Activated CD4-positive, alpha-beta T cell treated with anti-CD3 and anti-CD28 coated beads for 1 hour (primary cell): ENCODE measurements around the gene GSN.
"Not testable (repeated sequence)": the region's sequence is repeated elsewhere in the genome, so short reads cannot be mapped to it uniquely, and the experiment has no call there.

Experiments
- DNase-seq: peaks from one replicate; pipeline ENCODE4 v3.0.0-alpha.2; 2020

Gene GSN

DNA sequence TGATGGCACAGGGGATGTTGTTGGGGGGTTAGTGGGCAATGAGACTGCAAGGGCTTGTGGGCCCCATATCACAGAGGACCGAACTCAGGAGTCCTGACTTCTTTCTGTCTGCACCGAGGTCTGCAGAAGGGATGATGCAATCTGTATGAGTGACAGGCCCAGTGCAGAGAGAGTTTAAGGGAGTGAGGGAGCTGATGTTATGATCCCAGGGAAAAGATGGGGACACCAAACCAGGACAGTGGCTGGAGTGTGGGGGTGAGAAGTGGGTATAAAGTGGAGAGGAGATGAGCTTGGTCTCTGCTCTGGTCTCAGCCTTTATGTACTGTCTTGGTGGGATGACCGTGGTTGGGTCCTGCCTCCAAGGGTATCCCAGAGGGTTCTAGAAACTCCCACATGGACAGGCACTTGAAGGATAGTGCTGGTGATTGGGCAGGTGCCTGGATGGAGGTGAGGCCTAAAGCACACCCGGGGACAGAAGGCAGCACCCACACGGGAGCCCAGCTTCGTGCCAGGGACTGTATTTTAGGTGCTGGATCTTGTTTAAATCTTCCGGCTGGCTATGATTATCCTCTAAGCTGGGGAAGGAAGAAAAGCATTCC is 21.9 kb downstream of the GSN start:
- DNase-seq = no peak

DNA sequence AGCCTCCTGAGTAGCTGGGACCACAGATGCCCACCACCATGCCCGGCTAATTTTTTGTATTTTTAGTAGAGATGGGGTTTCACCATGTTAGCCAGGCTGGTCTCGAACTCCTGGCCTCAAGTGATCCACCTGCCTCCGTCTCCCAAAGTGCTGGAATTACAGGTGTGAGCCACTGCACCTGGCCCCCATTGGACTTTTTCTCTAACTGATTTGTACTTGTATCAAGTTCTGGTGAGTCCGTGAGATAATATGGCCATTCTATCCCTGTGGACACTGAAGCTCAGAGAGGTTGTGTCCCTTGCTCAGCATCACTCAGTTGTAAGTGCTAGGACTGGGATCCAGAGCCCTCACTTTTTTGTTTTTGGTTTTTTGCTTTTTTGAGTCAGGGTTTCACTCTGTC is 23.6 kb downstream of the GSN start:
- DNase-seq = not testable (repeated sequence)

DNA sequence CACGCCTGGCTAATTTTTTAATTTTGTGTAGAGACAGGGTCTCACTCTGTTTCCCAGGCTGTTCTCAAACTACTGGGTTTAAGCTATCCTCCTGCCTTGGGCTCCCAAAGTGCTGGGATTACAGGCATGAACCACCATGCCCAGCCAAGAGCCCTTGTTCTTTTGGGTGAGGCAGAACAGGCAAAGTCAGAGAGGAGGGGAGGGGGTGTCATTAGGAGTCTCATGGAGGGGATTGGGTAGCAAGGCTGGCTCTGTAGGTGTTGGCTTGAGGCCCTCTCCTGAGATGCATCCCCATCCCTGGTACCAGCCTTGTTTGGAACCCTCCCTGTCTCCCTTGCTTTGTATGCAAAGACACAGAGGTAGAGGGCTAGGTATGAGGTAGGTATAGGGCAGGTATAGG is 24.1 kb downstream of the GSN start:
- DNase-seq = no peak

DNA sequence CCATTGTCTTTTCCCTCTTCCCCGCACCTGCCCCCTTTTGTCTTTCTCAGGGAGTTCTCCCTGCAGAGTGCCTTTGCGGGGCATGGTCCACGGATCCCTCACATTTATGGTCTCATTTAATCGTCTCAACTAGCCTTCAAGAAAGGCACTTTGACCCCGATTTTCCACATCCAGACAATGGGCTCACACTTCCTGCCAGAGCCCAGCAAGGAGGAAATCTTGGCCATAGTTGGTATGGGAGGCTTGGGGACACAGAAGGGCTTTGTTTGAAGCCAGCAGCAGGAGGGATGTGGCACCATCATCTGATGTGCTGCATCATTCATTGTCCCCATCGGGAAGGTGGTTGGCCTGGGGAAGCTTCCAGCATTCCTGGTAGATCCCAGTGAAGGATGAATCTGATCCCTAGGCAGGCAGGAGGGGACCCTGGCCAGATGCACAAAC is 24.9 kb downstream of the GSN start:
- DNase-seq = no peak

DNA sequence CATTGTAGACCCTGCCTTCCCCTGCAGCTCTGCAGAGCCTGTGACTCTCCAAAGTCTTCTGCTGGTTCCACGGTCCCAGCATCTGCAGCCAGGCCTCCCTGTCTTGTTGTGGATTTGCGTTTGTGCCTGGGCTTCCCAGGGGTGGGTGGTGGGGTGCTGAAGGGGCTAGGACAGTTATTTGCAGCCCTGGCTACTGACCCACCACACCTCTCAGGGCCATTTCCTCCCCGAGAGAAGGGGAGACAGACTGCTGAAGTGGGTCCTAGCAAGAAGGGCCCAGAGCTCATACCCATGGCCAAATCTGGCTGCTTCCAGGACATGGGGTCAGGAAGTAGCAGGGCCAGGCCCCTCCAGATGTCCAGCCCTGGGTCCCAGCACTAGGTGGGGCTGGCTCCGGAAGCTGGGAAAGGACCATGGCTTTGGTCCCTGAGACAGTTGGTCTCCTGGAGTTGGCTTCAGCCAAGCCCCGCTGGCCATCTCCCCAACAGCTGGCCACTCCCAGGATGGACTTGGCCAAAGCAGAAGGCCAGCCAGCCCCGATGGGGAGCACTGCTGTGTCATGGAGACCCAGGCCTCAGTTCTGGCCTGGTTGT is 26.3 kb downstream of the GSN start:
- DNase-seq = no peak

DNA sequence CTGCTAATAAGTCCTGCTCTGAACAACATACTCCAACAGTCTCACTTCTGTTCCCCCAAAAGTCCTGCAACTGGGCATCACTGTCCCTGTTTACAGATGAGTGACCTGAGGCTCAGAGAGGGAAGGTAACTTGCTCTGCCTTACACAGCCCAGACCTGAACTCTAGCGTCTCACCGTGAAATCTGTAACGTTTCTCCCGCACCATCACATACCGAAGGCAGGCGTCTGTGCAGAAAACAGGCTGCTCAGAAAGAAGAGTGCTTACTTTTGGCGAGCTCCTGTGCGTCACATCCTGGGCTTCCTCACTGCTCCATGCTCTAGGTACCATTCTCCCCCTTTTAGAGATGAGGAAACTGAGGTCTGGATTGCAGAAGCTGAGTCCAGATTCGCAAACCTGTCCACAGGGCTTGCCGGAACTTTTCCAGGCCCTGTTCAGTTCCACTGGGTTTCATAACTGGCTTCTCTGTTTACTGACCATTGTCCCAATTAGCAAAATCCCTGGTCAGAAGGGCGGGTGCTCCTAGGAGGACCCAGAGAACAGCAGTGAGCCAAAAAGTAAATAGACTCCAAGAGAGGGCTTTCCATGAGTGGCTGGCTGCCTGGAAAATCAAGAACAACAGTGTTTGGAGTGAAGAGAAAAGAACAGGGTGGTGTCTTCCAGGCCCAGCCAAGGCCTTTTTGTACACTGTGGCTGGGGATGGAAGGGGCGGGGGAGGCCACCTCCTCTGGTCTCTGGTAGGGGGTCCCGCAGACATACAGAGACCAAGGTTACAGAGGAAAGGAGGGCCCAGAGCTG is 27.1 kb downstream of the GSN start:
- no peak for DNase-seq

DNA sequence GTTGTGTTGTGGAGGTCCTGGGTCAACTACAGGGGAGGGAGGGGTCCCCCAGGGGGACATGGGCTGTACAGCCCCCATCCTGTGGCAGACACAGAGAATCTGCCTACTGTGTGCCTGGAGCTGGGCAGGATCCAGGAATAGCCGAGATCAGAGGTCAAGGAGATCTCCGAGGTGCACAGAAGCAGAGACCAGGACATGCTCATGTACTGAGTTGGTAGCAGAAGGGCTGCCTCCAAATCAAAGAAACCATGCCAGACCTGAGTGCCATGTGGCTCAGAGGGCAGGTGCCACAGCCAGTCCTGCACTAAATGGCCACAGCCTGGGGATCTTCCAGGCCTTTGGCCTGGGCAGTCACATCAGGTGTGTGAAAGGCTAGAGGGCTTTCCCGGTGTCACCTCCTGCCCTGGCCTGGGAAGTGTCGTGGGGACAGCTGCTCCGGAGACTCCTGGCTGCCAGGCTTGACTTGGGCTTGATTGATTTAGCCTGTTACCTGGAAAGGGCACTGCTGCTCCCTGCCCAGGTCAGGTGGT is 27.8 kb downstream of the GSN start:
- DNase-seq = no peak

DNA sequence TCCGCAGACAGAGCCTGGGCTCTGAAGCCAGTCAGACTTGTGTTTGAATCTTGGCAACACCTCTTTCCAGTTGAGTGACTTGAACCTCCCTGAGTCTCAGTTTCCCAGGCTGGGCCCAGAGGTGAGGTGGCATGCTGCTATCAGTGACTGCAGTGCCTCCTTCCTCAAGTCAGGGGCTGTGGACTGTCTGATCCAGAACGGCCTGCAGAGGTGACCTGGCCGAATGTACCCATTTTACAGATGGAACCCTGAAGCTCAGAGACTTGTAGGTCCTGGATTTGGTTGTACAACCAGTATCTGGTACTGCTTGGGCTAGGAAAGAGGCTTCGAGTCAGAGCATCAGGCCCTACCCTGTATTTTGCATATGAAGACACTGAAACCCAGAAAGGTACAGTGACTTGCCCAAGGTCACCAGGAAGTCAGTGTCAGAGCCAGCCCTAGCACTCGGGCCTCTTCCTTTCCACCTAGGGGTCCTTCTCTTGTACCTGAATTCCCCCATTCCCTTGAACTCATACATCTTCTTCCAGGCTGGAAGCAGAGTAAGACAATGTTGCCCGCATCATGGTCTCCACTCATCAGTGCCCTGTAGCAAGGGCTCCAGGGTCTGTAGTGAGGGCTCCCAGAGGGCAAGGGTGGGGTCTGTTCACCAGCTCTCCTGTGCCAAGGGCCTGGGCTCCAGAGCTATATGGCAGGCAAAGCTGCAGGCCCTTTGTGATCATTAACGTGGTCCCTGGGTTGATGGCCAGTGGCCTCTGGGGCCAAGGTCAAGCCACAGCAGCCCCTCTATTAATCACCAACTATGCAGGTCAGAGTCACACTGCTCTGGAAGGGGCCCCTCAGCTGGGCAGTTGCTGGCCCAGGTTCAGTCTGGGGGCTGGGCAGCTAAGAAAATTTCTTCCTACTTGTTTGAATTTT is 28.5 kb downstream of the GSN start:
- no peak for DNase-seq

DNA sequence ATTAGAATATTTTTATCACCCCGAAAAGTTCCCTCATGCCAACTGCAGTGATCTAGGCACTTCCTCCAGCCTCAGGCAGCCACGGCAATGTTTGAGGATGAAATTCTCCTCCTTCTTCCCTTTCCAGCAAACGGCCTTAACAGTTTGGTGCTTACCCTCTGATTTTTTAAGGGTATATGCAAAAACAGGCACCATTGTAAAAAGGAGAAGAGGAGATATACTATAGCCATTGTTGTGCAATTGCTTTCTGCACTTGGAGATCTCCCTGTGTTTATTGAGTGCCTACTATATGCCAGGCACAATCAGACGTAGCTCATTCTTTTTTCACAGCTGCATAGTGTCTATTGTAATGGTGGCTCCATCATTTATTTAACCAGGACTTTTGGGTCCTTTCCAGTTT is 29.4 kb downstream of the GSN start:
- DNase-seq = no peak

DNA sequence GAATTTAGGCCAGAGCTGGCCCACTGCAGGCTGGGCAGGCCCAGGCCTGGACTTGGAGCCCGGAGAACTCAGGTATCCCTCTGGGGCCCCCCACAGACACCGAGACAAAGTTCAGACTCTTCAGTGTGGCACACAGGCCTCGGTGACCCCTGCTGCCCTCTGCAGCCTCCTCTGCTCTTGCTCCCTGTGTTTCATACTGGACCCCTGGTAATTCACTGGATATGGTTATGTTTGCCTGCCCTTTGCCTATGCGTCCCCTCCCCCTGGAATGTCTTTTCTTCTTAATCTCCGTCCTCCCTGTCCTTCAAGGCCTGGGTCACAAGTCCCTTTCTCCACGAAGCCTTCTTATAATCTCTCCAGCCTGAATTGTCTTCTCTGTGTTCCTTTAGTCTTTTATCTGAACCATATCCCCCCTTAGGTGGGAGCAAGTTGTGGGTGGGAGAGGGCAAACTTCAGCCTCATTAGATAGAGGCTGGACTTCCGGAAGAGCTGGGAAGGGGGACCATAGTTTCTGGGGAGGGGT is 30.1 kb downstream of the GSN start:
- DNase-seq = no peak

DNA sequence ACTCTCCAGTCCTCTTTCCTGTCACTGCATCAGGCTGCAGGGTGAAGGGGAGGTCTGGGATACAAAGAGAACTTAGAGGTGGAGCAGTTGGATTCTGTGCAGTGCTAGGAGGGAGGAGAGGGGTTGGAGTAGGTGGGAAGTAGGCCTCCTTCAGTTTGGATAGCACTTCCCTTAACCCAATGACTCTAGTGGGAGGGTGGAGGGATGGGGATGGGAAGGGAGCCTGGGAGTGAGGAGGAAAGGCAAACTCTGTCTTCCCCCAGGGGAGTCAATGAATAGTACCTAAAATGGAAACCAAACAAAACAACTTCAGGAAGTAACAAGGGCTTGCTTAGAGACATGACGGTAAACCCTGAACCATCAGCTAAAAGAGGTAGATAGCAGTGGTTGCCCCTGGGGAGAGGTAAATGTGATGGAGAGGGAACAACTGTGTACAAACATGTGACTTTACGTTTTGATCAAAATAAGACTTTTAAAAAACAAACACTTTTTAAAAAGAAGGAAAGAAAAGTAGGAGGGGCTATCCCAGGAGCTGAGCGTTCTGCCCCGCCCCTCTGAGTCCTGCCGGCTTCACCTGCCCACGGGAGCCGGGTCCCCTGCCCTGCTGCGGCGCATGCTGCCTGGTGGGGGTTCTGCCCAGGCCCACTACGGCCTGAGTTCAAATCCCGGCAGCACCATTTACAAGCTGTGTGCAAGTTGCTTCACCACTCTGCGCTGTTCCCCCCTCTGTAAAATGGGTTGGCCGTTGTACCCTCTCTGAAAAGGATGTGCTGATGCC is 30.9 kb downstream of the GSN start:
- DNase-seq = no peak

DNA sequence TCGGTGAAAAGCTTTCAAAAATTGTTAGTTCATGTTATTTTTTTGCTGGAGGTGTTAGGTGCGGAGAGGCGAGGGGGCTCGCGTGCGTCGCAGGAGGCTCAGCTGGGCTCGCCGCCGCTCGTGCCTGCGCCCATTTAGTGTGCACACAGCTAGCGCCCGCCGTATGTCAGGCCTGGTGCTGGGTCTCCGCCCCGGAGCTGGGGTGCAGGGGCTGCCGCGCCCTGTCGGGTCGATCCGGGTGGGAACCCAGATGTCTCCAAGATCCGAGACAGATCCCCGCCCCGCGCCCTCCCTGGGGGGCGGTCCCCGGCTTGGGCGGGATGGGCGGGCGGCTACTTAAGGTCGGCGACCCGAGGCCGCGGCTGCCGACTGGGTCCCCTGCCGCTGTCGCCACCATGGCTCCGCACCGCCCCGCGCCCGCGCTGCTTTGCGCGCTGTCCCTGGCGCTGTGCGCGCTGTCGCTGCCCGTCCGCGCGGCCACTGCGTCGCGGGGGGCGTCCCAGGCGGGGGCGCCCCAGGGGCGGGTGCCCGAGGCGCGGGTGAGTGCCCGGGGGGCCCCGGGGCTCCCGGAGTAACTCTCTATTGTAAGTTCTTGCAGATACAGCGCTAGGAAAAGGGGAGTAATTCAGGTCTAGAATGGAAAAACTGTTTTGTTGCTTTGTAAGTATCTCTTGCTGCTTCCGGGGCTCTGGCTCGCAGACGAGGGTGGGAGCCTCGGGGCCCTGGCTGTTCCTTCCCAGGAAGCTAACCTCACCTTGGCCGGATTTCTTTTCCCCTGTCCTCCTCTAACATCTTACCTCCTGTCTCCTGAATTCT is 31.7 kb downstream of the GSN start:
- DNase-seq = no peak

DNA sequence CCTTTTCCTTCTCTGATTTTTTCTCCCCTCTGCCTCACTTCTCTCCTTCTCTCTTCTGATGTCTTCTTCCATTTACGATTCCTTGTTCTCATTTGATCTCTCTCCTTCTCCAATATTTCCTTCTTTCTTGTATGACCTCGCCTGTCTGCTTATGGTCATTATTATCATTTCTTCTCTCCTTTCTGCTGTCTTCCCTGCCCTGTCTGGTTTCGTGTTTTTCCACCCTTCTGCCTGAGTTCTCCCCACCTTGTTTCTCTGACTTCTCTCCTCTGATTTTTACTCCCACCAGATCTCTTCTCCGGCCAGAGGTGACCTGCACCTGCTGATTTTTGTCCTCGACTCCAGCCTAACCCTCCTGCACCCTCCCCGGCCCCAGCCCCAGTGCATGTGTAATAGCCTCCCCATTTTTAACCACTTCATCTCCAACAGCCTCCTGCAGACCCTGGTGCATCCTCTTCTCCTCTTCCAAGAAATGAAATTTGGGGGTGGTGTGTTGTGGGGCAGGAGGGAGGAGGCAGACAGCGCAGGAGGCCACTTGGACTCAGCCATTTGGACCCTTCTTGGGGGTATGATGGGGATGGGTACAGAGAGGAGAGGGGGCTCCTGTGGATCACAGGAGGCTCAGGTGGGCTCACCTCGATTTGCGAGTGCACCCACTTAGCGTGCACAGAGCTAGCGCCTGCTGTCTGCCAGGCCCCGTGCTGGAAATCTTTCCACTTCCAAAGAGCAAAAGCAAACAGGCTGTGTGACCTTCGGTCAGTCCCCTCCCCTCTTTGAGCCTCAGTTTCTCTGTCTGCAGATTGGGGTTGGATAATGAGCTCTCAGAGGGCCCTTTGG is 32.5 kb downstream of the GSN start:
- DNase-seq = no peak

DNA sequence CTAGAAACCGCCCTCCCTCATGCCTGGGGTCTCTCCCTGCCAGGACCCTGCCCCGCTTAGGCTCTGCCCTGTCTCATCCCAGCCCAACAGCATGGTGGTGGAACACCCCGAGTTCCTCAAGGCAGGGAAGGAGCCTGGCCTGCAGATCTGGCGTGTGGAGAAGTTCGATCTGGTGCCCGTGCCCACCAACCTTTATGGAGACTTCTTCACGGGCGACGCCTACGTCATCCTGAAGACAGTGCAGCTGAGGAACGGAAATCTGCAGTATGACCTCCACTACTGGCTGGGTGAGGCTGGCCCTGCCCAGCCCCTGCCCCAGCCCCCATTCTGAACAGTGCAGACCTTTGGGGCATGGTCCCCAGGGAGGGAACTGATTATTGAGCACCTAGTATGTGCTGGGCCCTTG is 33.9 kb downstream of the GSN start:
- DNase-seq = no peak

DNA sequence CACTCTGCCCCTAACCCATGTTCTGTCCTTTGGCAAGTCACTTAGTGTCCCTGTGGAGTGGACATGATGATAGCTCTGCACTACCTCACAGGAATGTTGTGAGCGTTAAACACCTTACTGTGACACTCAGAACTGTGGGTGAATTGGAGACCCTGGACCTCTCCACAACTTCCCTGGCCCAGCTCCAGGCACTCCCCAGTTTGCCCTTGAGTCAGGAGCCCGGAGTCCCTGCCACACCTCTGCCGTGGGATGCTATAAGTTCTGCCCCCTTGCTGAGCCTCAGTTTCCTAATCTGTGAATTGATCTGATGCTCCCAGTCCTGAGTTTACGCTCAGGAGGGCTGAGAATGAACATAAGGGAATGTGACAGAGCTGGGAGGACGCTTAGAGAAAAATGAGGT is 34.4 kb downstream of the GSN start:
- DNase-seq = no peak

DNA sequence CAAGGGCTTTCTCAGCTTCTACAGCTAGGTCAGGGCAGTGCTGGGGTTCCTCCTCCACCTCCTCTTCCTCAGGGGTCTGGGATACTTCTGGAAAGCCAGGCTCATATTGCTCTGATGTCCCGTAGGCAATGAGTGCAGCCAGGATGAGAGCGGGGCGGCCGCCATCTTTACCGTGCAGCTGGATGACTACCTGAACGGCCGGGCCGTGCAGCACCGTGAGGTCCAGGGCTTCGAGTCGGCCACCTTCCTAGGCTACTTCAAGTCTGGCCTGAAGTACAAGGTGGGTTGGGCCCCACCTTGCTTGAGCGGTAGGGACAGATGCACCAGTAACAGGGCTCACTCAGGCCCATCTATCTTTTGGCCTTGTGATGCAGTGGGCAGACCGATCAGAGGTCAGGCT is 34.8 kb downstream of the GSN start:
- DNase-seq = no peak

DNA sequence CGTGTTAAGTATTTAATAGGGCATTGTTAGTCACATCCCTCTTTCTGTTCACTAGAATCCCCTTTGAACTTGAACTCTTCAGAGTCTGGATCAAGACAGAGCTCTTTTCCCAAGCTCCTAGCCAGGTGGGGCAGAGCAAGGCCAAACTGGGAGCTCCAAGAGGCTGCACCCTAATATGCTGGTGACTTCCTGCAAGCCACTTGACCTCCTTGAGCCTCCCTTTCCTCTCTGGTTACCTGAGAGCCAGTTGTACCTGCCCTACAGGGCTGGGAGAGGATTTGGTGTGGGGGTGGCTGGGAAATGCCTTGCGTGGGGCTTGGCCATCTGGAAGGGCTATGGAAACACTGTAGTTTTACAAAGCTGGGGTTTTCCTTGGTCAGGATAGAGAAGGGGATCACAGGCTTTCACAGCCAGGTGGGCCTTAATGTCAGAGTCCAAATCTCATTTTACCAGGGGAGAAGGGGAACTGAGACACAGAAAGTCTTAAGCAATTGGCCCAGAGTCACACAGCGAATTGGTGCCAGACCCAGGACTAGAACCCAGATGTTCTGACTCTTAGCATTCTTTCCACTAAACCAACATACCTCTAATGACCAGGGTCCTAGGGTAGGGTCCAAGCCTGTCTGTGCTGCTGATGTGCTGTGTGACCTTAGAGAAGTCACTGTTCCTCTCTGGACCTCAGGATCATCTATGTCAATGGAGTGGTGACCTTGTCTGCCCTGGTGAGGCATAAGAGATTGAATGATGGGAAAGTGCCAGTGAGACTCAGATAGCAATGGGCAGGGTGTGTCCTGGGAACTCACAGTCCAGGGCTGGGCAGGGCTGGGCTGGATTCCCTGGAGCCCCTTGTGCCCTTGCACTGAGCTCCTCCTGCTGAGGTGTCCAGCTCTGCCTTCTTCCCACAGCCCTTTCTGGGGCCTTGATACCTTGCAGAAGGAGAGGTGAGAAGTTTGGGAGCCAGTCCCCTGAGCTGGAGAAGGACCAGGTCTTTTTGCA is 35.8 kb downstream of the GSN start:
- no peak for DNase-seq

DNA sequence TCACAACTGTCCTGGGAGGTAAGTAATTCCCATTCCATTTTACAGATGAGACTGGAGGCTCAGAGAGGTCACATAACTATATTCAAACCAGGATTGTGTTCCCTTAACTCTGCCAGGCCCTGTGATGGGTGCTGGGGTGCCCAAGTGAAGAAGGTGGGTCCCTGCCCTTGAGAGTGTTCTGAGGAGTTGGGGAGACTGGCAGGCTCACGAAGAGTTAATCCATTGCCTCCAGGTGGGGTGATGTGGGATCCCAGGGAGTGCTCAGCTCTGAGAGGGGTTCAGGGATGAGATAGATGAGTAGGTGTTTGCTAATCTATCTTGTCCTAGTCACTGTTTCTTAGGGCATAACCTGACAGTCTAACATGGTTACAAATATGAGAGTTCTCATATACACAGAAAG is 36.7 kb downstream of the GSN start:
- DNase-seq = no peak
